Measurements from ENCODE around the gene DAP3.

- TF ChIP-seq CTCF (IDR thresholded peaks at IDR 0.05; ENCODE audit: borderline replicate concordance, extremely low read depth, low read length, poor library complexity, severe bottlenecking) (no peak), EZH2 (IDR thresholded peaks at IDR 0.05; ENCODE audit: borderline replicate concordance, low read depth, low read length, severe bottlenecking) (no peak)
These were observed 26.9 kb downstream of the DAP3 start for GRCh38 chr1:155715777-155716176.

All from DND-41 (cell line).